ENCODE results near the gene YAE1. TPM values are rescaled to one million over a fixed set of nuclear protein-coding genes. Genes with fewer than 3 reads are reported as not detected.

YAE1 gene
- total and polyA plus RNA-seq, 2 donors (not counting 1 experiment from before 2014, with no cell fraction given): 5.9 to 20.0 TPM

- ChIA-PET POLR2A (no interaction called here), CTCF (no interaction called here)
- no peak overlapping the region for H3K4me2 ChIP-seq (replicated peaks; ENCODE audit: low read depth, low read length, poor library complexity, severe bottlenecking)
- H3K9ac ChIP-seq (ENCODE audit: low read length): no peak overlapping the region
- Mint-ChIP-seq H3K4me3 (no peak overlapping the region), H3K9me3 (ENCODE audit: insufficient read depth) (peaks cover 8% of the 10 kb centered on the region), H3K27me3 (peaks cover 25% of the 10 kb centered on the region), H3K4me1 (no peaks in the 10 kb centered on the region), H3K27ac (no peak overlapping the region)
- no CpG with 5 or more reads among the region's 2 CpGs for WGBS (ENCODE audit: insufficient coverage)
- peaks cover 0 to 3% (median 0%) of the 10 kb centered on the region in 4 experiments for H3K27me3 ChIP-seq (replicated peaks in 1 of 4; ENCODE audit: control extremely low read depth in 1 of 4, control insufficient read depth in 3 of 4, insufficient read depth in 4 of 4, low read length in 3 of 4)
- intact Hi-C loops (cut with micrococcal nuclease): no loop called here
- H3K79me2 ChIP-seq (ENCODE audit: control insufficient read depth, insufficient read depth, low read length): no peaks in the 10 kb centered on the region
- no peak for TF ChIP-seq EZH2 (IDR thresholded peaks at IDR 0.05; ENCODE audit: borderline replicate concordance, insufficient read depth, low read depth, low read length, poor library complexity, severe bottlenecking)
- no peak for TF ChIP-seq CTCF (IDR thresholded peaks at IDR 0.05)
- no peaks in the 10 kb centered on the region for H4K20me1 ChIP-seq (ENCODE audit: control insufficient read depth, insufficient read depth, low read length, poor library complexity, severe bottlenecking)
- H3K9me3 ChIP-seq (ENCODE audit: control extremely low read depth in 1 of 3, control insufficient read depth in 2 of 3, insufficient read depth in 1 of 3, low read length in 2 of 3): peaks cover 0 to 15% (median 10%) of the 10 kb centered on the region in 3 donors
- no peak overlapping the region for H2AFZ ChIP-seq (ENCODE audit: insufficient read depth, low read depth, low read length, poor library complexity, severe bottlenecking)
- H3K36me3 ChIP-seq (replicated peaks in 1 of 2; ENCODE audit: control extremely low read depth in 1 of 2, control insufficient read depth in 1 of 2, extremely low read depth in 1 of 2, insufficient read depth in 2 of 2, low read length in 1 of 2): no peaks in the 10 kb centered on the region
- H3K4me3 ChIP-seq (ENCODE audit: control extremely low read depth in 1 of 5, extremely low read depth in 1 of 5, insufficient read depth in 1 of 5, low read depth in 2 of 5, low read length in 4 of 5): no peak overlapping the region
- no peak for DNase-seq
- no peaks in the 10 kb centered on the region for H3K4me1 ChIP-seq (ENCODE audit: control insufficient read depth in 2 of 2, insufficient read depth in 2 of 2, low read length in 2 of 2)
- H3K27ac ChIP-seq (ENCODE audit: low read length in 2 of 2): no peak overlapping the region
- ATAC-seq (ENCODE audit: low read depth): no peak
Measured at GRCh38 chr7:39550411-39550810, 15.8 kb upstream of the YAE1 start.

GRCh38 chr7:39553436-39553835 lies 12.8 kb upstream of the YAE1 start:
- no peaks in the 10 kb centered on the region for H3K79me2 ChIP-seq (ENCODE audit: control insufficient read depth, insufficient read depth, low read length)
- intact Hi-C loops (cut with micrococcal nuclease): no loop called here
- Mint-ChIP-seq H3K4me1 (no peaks in the 10 kb centered on the region), H3K27ac (no peak overlapping the region), H3K27me3 (peaks cover 30% of the 10 kb centered on the region), H3K9me3 (ENCODE audit: insufficient read depth) (no peaks in the 10 kb centered on the region), H3K4me3 (no peak overlapping the region)
- H3K36me3 ChIP-seq (replicated peaks in 1 of 2; ENCODE audit: control extremely low read depth in 1 of 2, control insufficient read depth in 1 of 2, extremely low read depth in 1 of 2, insufficient read depth in 2 of 2, low read length in 1 of 2): no peaks in the 10 kb centered on the region
- CTCF ChIA-PET: no interaction called here
- no peak overlapping the region for H3K9ac ChIP-seq (ENCODE audit: low read length)
- no peaks in the 10 kb centered on the region for H3K4me1 ChIP-seq (ENCODE audit: control insufficient read depth in 2 of 2, insufficient read depth in 2 of 2, low read length in 2 of 2)
- WGBS (ENCODE audit: insufficient coverage): 100% methylated on average over 1 of the region's 3 CpGs
- no peak overlapping the region for H3K27ac ChIP-seq (ENCODE audit: low read length in 2 of 2)
- no peak overlapping the region for H2AFZ ChIP-seq (ENCODE audit: insufficient read depth, low read depth, low read length, poor library complexity, severe bottlenecking)
- POLR2A ChIA-PET: no interaction called here
- H4K20me1 ChIP-seq (ENCODE audit: control insufficient read depth, insufficient read depth, low read length, poor library complexity, severe bottlenecking): no peaks in the 10 kb centered on the region
- no peak for DNase-seq
- H3K27me3 ChIP-seq (replicated peaks in 1 of 4; ENCODE audit: control extremely low read depth in 1 of 4, control insufficient read depth in 3 of 4, insufficient read depth in 4 of 4, low read length in 3 of 4): peaks cover 0 to 3% (median 0%) of the 10 kb centered on the region in 4 experiments
- H3K4me2 ChIP-seq (replicated peaks; ENCODE audit: low read depth, low read length, poor library complexity, severe bottlenecking): no peak overlapping the region
- ATAC-seq (ENCODE audit: low read depth): no peak
- H3K9me3 ChIP-seq (ENCODE audit: control extremely low read depth in 1 of 3, control insufficient read depth in 2 of 3, insufficient read depth in 1 of 3, low read length in 2 of 3): no peaks in the 10 kb centered on the region
- TF ChIP-seq EZH2 (IDR thresholded peaks at IDR 0.05; ENCODE audit: borderline replicate concordance, insufficient read depth, low read depth, low read length, poor library complexity, severe bottlenecking) (no peak), CTCF (IDR thresholded peaks at IDR 0.05) (no peak)
- no peak overlapping the region for H3K4me3 ChIP-seq (ENCODE audit: control extremely low read depth in 1 of 5, extremely low read depth in 1 of 5, insufficient read depth in 1 of 5, low read depth in 2 of 5, low read length in 4 of 5)
